GM23248 (cell line): Measurements from ENCODE around the gene PSMA8. TPM values are rescaled to one million over a fixed set of nuclear protein-coding genes. Genes with fewer than 3 reads are reported as not detected.
"Not testable (repeated sequence)": the region's sequence is repeated elsewhere in the genome, so short reads cannot be mapped to it uniquely, and the experiment has no call there.

Source experiments
- DNase-seq: peaks from one replicate; pipeline ENCODE4 v3.0.0-alpha.2; 2015
- H2AFZ ChIP-seq: fragments of 200-600 bp; sonication (generic); 2 replicates; pipeline ENCODE4 v1.6.1; 2016; ENCODE audit warnings: antibody characterized with exemption
- H3F3A ChIP-seq: fragments of 200-600 bp; sonication (generic); 2 replicates; pipeline ENCODE4 v1.6.1; 2016; ENCODE audit warnings: mild to moderate bottlenecking, antibody characterized with exemption, mixed run types; ENCODE audit not compliant: insufficient read depth
- H3K27ac ChIP-seq: fragments of 200-600 bp; sonication (generic); 2 replicates; pipeline ENCODE4 v1.5.1; 2016; ENCODE audit warnings: mild to moderate bottlenecking
- H3K27me3 ChIP-seq: fragments of 200-600 bp; sonication (generic); replicated peaks from 2 replicates; pipeline ENCODE4 v1.6.1; 2016; ENCODE audit warnings: mild to moderate bottlenecking; ENCODE audit not compliant: insufficient read depth
- H3K36me3 ChIP-seq: fragments of 200-600 bp; sonication (generic); 2 replicates; pipeline ENCODE4 v1.6.1; 2016; ENCODE audit warnings: low read depth, mild to moderate bottlenecking
- H3K4me1 ChIP-seq: fragments of 200-600 bp; sonication (generic); 2 replicates; pipeline ENCODE4 v1.6.1; 2016; ENCODE audit warnings: mild to moderate bottlenecking; ENCODE audit not compliant: insufficient read depth
- H3K4me2 ChIP-seq: fragments of 200-600 bp; sonication (generic); one replicate; pipeline ENCODE4 v1.6.1; 2016; ENCODE audit warnings: mild to moderate bottlenecking; ENCODE audit not compliant: unreplicated experiment
- H3K4me3 ChIP-seq: fragments of 200-600 bp; sonication (generic); 2 replicates; pipeline ENCODE4 v1.5.1; 2016; ENCODE audit warnings: mild to moderate bottlenecking
- H3K79me2 ChIP-seq: fragments of 200-600 bp; sonication (generic); 2 replicates; pipeline ENCODE4 v1.6.1; 2016; ENCODE audit warnings: mild to moderate bottlenecking; ENCODE audit not compliant: insufficient read depth
- H3K9ac ChIP-seq: fragments of 200-600 bp; sonication (generic); 2 replicates; pipeline ENCODE4 v1.6.1; 2016; ENCODE audit warnings: mild to moderate bottlenecking
- H3K9me2 ChIP-seq: fragments of 200-600 bp; sonication (generic); 2 replicates; pipeline ENCODE4 v1.6.1; 2016; ENCODE audit warnings: mixed run types, mild to moderate bottlenecking, moderate library complexity; ENCODE audit not compliant: insufficient read depth
- H3K9me3 ChIP-seq: fragments of 200-600 bp; sonication (generic); one replicate; pipeline ENCODE4 v1.6.1; 2017; ENCODE audit warnings: low read depth
- H4K20me1 ChIP-seq: fragments of 200-600 bp; sonication (generic); 2 replicates; pipeline ENCODE4 v1.6.0; 2016; ENCODE audit not compliant: insufficient read depth
- EZH2 ChIP-seq: fragments of 200-600 bp; sonication (generic); IDR thresholded peaks from 2 replicates; pipeline ENCODE4 v1.6.1; 2018; ENCODE audit warnings: antibody characterized with exemption, mild to moderate bottlenecking; ENCODE audit not compliant: insufficient read depth, poor library complexity, severe bottlenecking
- EZH2phosphoT487 ChIP-seq: fragments of 200-600 bp; sonication (generic); IDR thresholded peaks from 2 replicates; pipeline ENCODE4 v1.6.1; 2018; ENCODE audit warnings: antibody characterized with exemption, moderate library complexity, mild to moderate bottlenecking, low read depth; ENCODE audit not compliant: insufficient read depth
- WGBS, 2 experiments: methylation state at CpG; one replicate each; pipeline ENCODE4 v1.1.6; 2015 to 2017; ENCODE audit warnings: low lambda C conversion rate in 2 of 2, low coverage in 1 of 2; ENCODE audit errors: missing lambda C conversion rate in 2 of 2; 5-methylcytosine and 5-hydroxymethylcytosine counted together
- in situ Hi-C: fragments of 300-500 bp; cut with MboI; formaldehyde crosslinking; loops from 2 replicates; pipeline ENCODE4 v1.15.0; 2020
- polyA plus RNA-seq: library from polyadenylated mRNA; unstranded; fragments of >200 nt; fragmentation: Nextera tagmentation; extraction: Ambion mirVana; gene quantifications from 2 replicates; pipeline ENCODE4 v1.2.1, GENCODE V29; 2016
- total RNA-seq: library from RNA; depleted of rRNA; stranded (reverse); fragments of >200 nt; shearing (Covaris generic); gene quantifications from 2 replicates; pipeline ENCODE4 v1.2.3, GENCODE V29; 2014

Gene PSMA8
- total and polyA plus RNA-seq, 2 experiments from 2014 or later = not detected

GRCh38 chr18:26127786-26128185 lies 5.9 kb upstream of the PSMA8 start:
- WGBS, 2 experiments = 36 to 37% methylated on average over 5 of the region's 5 CpGs
- in situ Hi-C loops = no loop called here
- no peaks in the 10 kb centered on the region for H3K36me3 ChIP-seq
- no peaks in the 10 kb centered on the region for H3F3A ChIP-seq
- H3K27ac ChIP-seq = no peak overlapping the region
- no peaks in the 10 kb centered on the region for H3K79me2 ChIP-seq
- no peak overlapping the region for H3K4me2 ChIP-seq
- no peak for DNase-seq
- no peak overlapping the region for H2AFZ ChIP-seq
- no peak for TF ChIP-seq EZH2
- TF ChIP-seq EZH2phosphoT487 = no peak
- H4K20me1 ChIP-seq = no peaks in the 10 kb centered on the region
- no peak overlapping the region for H3K4me3 ChIP-seq
- no peaks in the 10 kb centered on the region for H3K9me2 ChIP-seq
- no peaks in the 10 kb centered on the region for H3K4me1 ChIP-seq
- no peak overlapping the region for H3K9ac ChIP-seq
- H3K9me3 ChIP-seq = no peaks in the 10 kb centered on the region
- H3K27me3 ChIP-seq = no peaks in the 10 kb centered on the region; the same call in 1 of the 2 replicates

DNA sequence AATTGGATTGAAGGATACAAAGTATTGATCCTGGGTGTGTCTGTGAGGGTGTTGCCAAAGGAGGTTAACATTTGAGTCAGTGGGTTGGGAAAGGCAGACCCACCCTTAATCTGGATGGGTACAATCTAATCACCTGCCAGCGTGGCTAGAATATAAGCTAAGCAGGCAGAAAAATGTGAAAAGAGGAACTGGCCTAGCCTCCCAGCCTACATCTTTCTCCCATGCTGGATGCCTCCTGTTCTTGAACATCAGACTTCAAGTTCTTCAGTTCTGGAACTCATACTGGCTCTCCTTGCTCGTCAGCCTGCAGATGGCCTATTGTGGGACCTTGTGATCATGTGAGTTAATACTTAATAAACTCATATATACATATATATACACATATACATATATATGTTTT lies 5.5 kb upstream of the PSMA8 start:
- H3K79me2 ChIP-seq, H3K4me1 ChIP-seq, H2AFZ ChIP-seq, H4K20me1 ChIP-seq, H3K4me2 ChIP-seq, H3K4me3 ChIP-seq, H3F3A ChIP-seq, H3K36me3 ChIP-seq, H3K9me2 ChIP-seq, H3K9me3 ChIP-seq, DNase-seq, H3K27ac ChIP-seq, H3K9ac ChIP-seq, in situ Hi-C loops, H3K27me3 ChIP-seq: not testable (repeated sequence)
- whole genome bisulfite sequencing, 2 experiments = 25 to 32% methylated on average over 2 of the region's 2 CpGs

- Histone ChIP-seq H3F3A (no peaks in the 10 kb centered on the region), H3K27me3 (peaks cover 4% of the 10 kb centered on the region; the same call in 1 of the 2 replicates), H3K4me2 (no peak overlapping the region), H2AFZ (no peak overlapping the region), H3K4me1 (no peaks in the 10 kb centered on the region), H3K36me3 (no peaks in the 10 kb centered on the region), H3K79me2 (no peaks in the 10 kb centered on the region), H3K4me3 (no peak overlapping the region), H3K9me3 (no peaks in the 10 kb centered on the region), H3K9ac (no peak overlapping the region), H3K27ac (no peak overlapping the region), H4K20me1 (no peaks in the 10 kb centered on the region), H3K9me2 (no peaks in the 10 kb centered on the region)
- TF ChIP-seq EZH2phosphoT487 (no peak), EZH2 (no peak)
- 59% methylated on average over 6 of the region's 6 CpGs for WGBS, 2 experiments
- in situ Hi-C loops = no loop called here
- no peak for DNase-seq
These were observed 438 bp downstream of the PSMA8 start for GRCh38 chr18:26134107-26134506.

GRCh38 chr18:26135548-26135947 lies 1.9 kb downstream of the PSMA8 start:
- Histone ChIP-seq H3K4me2 (no peak overlapping the region), H3K9ac (no peak overlapping the region), H3F3A (no peaks in the 10 kb centered on the region), H3K27me3 (peaks cover 4% of the 10 kb centered on the region; the same call in 1 of the 2 replicates), H3K4me1 (no peaks in the 10 kb centered on the region), H3K4me3 (no peak overlapping the region), H3K9me3 (no peaks in the 10 kb centered on the region), H3K27ac (no peak overlapping the region), H2AFZ (no peak overlapping the region), H3K79me2 (no peaks in the 10 kb centered on the region), H3K9me2 (no peaks in the 10 kb centered on the region), H3K36me3 (no peaks in the 10 kb centered on the region), H4K20me1 (no peaks in the 10 kb centered on the region)
- WGBS, 2 experiments = 90 to 93% methylated on average over 1 of the region's 1 CpG
- in situ Hi-C loops = no loop called here
- DNase-seq = no peak
- TF ChIP-seq EZH2 = no peak
- TF ChIP-seq EZH2phosphoT487 = no peak

DNA sequence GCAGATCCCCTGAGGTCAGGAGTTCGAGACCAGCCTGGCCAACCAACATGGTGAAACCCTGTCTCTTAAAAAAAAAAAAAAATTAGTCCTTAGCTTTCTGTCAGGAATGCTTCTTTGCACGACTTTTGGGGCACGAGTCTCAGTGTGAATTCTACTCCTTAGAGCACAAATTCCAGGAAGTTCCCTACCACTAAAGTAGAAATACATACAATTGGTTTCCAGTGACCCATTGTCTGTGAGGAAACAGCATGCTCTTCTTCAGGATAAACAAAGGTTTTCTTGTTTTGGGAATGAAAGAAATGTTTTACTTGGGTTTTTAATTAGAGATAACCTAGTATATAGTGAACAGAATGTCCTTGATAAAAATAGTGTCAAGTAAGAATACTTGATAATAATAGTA lies 23.7 kb downstream of the PSMA8 start:
- DNase-seq = no peak
- Histone ChIP-seq H3K4me2 (no peak overlapping the region), H3K36me3 (no peaks in the 10 kb centered on the region), H3K9ac (no peak overlapping the region), H3K27me3 (no peaks in the 10 kb centered on the region), H3K4me3 (no peak overlapping the region), H3K79me2 (no peaks in the 10 kb centered on the region), H3K4me1 (no peaks in the 10 kb centered on the region), H3K9me2 (no peaks in the 10 kb centered on the region), H3K9me3 (no peaks in the 10 kb centered on the region), H3F3A (no peaks in the 10 kb centered on the region), H3K27ac (no peak overlapping the region), H4K20me1 (no peaks in the 10 kb centered on the region), H2AFZ (no peak overlapping the region)
- TF ChIP-seq EZH2 = no peak
- no peak for TF ChIP-seq EZH2phosphoT487
- in situ Hi-C loops = no loop called here
- 14 to 15% methylated on average over 3 of the region's 3 CpGs for WGBS, 2 experiments
